Frontal cortex (tissue), 4 donors: ENCODE measurements around the gene CIT. TPM values are rescaled to one million over a fixed set of nuclear protein-coding genes. Genes with fewer than 3 reads are reported as not detected.

Experiments used
- DNase-seq, 2 donors: peaks; one replicate each; pipeline ENCODE4 v3.0.0; 2012; ENCODE audit warnings: low spot score in 2 of 2
- FAIRE-seq: peaks from 2 replicates; lab custom pipeline; 2012; peaks lifted over from hg19 to GRCh38; lab: Jason Lieb, UNC
- total RNA-seq: library from RNA; depleted of rRNA; stranded (reverse); fragments of >200 nt; gene quantifications from one replicate; pipeline ENCODE4 v1.2.3, GENCODE V29; 2014
- donor health status: control.
- donor health status: control.
- donor health status: control.

CIT gene
- total RNA-seq, 1 donor from 2014 or later = 11.4 TPM

- DNase-seq (no peak), FAIRE-seq (no peak)
Observed at GRCh38 chr12:119683816-119684215, 193.3 kb downstream of the CIT start.

GRCh38 chr12:119683413-119683812, 193.7 kb downstream of the CIT start:
- DNase-seq (no peak), FAIRE-seq (no peak)

DNA sequence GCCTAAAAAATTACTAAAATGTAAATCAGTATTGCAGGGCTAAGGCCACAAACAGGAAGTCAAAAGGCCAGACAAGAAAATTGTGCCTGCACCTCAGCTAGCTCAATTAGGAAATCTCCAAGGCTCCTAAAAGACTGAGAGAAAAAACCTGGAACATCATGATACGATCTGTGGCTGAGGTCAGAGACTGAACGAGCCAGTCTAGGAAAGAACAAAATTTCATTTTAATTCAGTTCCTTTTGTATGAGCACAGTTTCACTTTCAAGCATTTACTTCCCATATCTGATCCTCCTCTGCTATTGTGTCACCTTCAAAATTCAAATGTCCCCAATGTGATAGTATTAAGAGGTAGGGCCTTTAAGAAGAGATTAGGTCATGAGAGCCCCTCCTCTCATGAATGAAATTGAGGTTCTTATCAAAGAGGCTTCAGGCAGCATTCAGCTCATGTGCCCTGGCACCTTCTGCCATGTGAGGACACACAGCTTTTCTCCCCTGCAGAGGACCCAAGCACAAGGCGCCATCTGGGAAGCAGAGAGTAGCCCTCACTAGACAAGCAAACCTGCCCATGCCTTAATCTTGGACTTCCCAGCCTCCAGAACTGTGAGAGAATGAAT, 194.4 kb downstream of the CIT start:
- DNase-seq (no peak), FAIRE-seq (no peak)

GRCh38 chr12:119681728-119682638, 195.1 kb downstream of the CIT start:
- FAIRE-seq (no peak), DNase-seq (no peak)

GRCh38 chr12:119681111-119681510, 196.0 kb downstream of the CIT start:
- FAIRE-seq (no peak), DNase-seq (no peak)

DNA sequence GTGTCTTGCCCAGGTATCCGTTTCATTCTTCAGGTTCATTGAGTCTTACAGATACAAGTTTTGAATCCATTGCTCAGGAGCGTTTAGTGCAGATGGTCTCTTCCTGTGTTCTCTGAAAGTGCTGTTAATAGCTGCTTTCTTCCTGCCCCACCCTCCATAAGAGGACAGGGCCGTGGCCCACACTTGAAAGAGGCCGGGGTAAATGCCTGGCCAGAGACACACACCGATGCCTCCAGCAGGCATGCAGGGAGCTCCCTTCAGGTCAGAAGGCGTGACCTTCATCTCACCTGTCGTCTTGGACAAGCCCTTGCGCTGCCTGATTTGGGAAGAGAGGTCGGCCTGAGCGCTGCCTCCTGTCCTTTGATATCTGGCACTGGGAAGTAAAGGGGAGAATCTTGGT, 197.6 kb downstream of the CIT start:
- no peak for FAIRE-seq
- DNase-seq = no peak

- no peak for FAIRE-seq
- no peak for DNase-seq
Observed at GRCh38 chr12:119679081-119679480, 198.0 kb downstream of the CIT start.

- FAIRE-seq = no peak
- no peak for DNase-seq
Observed at GRCh38 chr12:119678459-119678858, 198.7 kb downstream of the CIT start.

GRCh38 chr12:119676573-119676972, 200.5 kb downstream of the CIT start:
- FAIRE-seq = no peak
- no peak for DNase-seq

DNA sequence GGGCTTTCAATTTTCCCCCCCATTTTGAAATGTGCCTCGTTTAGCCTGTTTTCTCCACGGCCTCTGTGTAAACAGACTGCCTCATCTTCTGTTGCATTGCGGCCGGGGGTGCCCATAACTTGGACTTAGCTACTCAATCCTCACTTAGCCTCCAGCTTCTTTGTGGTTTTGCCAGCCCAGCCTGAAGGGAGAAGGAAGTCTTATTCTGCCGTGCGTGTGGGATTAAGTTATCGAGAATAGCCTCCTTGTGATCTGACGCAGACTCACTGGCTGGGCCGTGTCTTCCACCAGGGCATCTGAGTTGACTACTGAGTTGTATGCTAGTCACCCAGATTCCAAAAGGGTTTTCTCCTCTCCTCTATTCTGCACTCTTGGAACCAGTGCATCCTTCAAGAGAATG, 201.1 kb downstream of the CIT start:
- DNase-seq = no peak
- FAIRE-seq = no peak

GRCh38 chr12:119674560-119674959, 202.6 kb downstream of the CIT start:
- FAIRE-seq = no peak
- no peak for DNase-seq

DNA sequence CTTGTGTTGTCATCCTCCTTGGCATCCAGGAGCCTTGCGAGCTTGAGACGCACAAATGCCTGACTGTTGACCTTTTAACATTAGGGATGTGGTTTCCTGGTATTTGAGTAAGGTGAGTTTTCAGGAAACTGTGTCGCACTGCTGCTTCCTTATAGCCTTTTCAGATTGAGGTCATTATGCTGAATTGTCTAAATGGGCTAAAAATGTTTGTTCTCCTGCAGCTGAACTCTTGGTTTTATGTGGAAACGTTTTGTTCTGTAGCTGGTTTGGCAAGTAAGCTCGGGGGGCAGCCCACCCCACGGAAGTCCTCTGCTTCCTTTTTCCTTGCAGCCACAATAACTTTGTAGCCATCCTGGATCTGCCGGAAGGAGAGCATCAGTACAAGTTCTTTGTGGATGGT, 203.5 kb downstream of the CIT start:
- no peak for FAIRE-seq

DNA sequence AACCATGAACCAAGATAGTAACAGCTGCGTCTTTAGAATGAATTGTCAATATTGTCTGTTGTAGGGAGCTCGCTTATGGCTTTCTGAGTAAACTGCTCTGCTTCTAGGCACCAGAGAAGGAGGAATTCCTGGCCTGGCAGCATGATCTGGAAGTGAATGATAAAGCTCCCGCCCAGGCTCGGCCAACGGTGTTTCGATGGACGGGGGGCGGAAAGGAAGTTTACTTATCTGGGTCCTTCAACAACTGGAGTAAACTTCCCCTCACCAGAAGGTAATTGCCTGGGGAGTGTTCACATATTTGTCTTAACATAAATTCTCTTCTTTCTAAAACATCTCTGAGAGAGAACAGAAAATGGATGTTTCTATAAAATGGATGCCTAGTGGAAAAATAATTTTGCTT, 204.9 kb downstream of the CIT start:
- FAIRE-seq (no peak), DNase-seq (no peak)

More for the DNA sequence above, 203.5 kb downstream of the CIT start:
- DNase-seq = no peak

- no peak for DNase-seq
- FAIRE-seq = no peak
Observed at GRCh38 chr12:119671070-119671469, 206.1 kb downstream of the CIT start.

DNA sequence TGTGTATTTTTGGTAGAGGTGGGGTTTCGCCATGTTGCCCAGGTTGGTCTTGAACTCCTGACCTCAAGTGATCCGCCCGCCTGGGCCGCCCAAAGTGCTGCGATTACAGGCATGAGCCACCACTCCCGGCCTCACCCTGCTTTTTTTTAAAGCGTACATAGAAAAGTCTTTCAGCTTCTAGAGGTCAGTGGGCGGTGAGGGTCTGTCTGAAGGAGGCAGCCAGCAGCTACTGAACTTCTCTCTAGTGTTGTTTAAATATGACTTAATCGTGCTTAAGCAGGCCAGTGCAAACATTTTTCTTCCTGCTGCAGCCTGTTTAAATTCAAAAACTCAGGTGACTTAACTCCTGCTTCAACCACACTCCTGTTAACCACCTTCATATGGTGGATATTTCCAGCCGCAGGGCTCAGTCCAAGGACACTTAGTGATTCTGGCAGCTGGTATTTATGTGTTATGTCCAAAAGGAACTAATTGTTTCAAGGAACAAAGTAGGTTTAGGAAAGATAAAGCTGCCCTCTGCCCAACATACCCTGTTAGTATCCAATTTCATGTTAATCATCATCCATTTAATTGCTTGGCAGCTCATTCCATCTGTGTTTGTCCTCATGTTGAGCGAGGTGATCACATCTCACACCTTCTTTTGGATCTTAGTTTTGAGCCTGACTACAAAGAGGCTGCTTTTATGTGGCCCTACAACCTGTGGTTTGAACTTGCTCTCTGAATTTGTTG, 207.2 kb downstream of the CIT start:
- no peak for FAIRE-seq
- no peak for DNase-seq

GRCh38 chr12:119668324-119668841, 208.7 kb downstream of the CIT start:
- DNase-seq (no peak), FAIRE-seq (no peak)

- no peak for FAIRE-seq
- DNase-seq = peak; percentile 85 to 94
Observed at GRCh38 chr12:119667577-119668323, 209.4 kb downstream of the CIT start, which contains the start of gene PRKAB1. Gene PRKAB1 (plus strand): TSS chr12:119668133. CDS start chr12:119668245, 112 bp downstream.

DNA sequence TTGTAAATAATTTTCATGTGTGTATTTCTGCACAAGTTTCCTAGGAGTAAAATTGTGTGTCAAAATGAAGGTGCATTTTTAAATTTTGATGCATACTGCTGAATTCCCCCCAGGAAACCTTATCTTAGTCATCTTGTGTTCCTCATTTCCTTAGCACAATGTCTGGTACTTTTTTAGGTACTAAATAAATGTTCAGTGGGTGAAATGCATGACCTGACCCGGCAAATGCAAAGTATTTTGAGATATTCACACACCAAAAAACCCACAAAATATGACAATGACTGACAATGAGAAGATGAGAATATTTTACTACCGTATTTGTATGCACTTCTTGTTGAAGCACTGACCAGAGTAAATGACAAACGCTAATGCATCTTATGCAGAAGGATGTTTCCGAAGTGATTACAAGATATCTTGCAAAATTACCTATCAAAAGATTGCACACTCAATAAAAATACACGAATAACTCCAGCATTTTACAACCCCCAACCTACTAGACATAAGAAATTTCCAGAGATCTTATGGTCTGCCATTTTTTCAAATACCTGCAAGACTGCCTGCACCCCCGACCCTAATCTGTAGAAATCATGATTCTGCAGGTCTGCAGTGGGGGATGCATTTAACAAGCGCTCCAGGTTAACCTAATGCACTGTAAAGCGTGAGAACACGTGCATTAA, 210.1 kb downstream of the CIT start:
- DNase-seq (no peak), FAIRE-seq (no peak)

DNA sequence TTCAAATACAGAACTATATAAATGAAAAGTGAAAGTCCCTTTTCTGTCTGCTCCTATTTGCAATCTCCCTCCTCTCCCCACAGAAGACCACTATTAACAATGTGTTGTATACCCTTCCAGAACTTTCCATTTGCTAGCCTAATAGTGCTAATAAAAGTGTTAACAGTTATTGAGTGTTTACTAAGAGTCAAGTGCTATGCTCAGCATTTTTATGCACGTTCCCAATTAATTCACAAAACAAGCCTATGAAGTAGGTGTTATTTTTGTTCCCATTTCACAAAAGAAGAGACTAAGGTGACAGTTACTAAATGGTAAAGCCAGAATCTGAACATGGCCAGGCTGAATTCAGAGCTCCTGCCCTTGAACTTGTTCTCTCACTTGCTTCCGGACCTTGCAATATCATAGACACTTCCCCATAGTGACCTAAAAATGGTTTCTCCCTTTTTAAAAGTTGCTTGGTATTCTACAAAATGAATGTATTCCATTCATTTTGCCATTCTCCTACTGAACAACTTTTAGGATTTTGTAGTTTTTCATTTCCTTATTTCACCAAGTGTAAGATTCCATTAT, 210.8 kb downstream of the CIT start:
- FAIRE-seq (no peak), DNase-seq (no peak)
